Type B pancreatic cell (in vitro differentiated cells): Measurements from ENCODE around the gene ITGB1. TPM values are rescaled to one million over a fixed set of nuclear protein-coding genes. Genes with fewer than 3 reads are reported as not detected.

Source experiments
- DNase-seq: peaks from one replicate; pipeline ENCODE4 v3.0.0; 2021; ENCODE audit warnings: mixed read lengths; ENCODE audit not compliant: unreplicated experiment; ENCODE audit errors: extremely low spot score
- H3K27ac Mint-ChIP-seq: 2 replicates; pipeline ENCODE4 v1.8.0; 2021; ENCODE audit warnings: mild to moderate bottlenecking, mixed read lengths
- H3K27me3 Mint-ChIP-seq: 2 replicates; pipeline ENCODE4 v1.8.0; 2021; ENCODE audit warnings: mixed read lengths
- H3K36me3 Mint-ChIP-seq: 2 replicates; pipeline ENCODE4 v1.8.0; 2021; ENCODE audit warnings: mixed read lengths
- H3K4me1 Mint-ChIP-seq: one replicate; pipeline ENCODE4 v1.8.0; 2021; ENCODE audit warnings: mixed read lengths; ENCODE audit not compliant: unreplicated experiment
- H3K4me3 Mint-ChIP-seq: 2 replicates; pipeline ENCODE4 v1.8.0; 2021; ENCODE audit warnings: mild to moderate bottlenecking, mixed read lengths
- H3K9me3 Mint-ChIP-seq: 2 replicates; pipeline ENCODE4 v1.8.0; 2021; ENCODE audit warnings: mixed read lengths
- CTCF ChIP-seq: fragments of 200-600 bp; sonication (generic); conservative IDR thresholded peaks from 2 replicates; pipeline ENCODE4 v1.5.0; 2021; ENCODE audit warnings: antibody characterized with exemption, mild to moderate bottlenecking
- total RNA-seq: library from RNA; stranded (reverse); gene quantifications from 2 replicates; pipeline ENCODE4 v1.2.1, GENCODE V29; 2021; ENCODE audit warnings: low replicate concordance

The ITGB1 gene
- total RNA-seq, 1 donor from 2014 or later: 240 TPM

GRCh38 chr10:32985775-32986350 lies 27.8 kb upstream of the ITGB1 start:
- Mint-ChIP-seq H3K36me3 (no peaks in the 10 kb centered on the region), H3K27ac (peak overlapping the region; percentile 68), H3K4me3 (no peak overlapping the region), H3K4me1 (peaks cover 15% of the 10 kb centered on the region), H3K9me3 (peaks cover 2% of the 10 kb centered on the region), H3K27me3 (no peaks in the 10 kb centered on the region)
- TF ChIP-seq CTCF: no peak
- DNase-seq: no peak

GRCh38 chr10:32985341-32985764 lies 27.3 kb upstream of the ITGB1 start:
- Mint-ChIP-seq H3K4me1 (peaks cover 20% of the 10 kb centered on the region), H3K9me3 (no peaks in the 10 kb centered on the region), H3K36me3 (no peaks in the 10 kb centered on the region), H3K27ac (peak overlapping the region; percentile 68), H3K4me3 (no peak overlapping the region), H3K27me3 (no peaks in the 10 kb centered on the region)
- no peak for TF ChIP-seq CTCF
- no peak for DNase-seq

DNA sequence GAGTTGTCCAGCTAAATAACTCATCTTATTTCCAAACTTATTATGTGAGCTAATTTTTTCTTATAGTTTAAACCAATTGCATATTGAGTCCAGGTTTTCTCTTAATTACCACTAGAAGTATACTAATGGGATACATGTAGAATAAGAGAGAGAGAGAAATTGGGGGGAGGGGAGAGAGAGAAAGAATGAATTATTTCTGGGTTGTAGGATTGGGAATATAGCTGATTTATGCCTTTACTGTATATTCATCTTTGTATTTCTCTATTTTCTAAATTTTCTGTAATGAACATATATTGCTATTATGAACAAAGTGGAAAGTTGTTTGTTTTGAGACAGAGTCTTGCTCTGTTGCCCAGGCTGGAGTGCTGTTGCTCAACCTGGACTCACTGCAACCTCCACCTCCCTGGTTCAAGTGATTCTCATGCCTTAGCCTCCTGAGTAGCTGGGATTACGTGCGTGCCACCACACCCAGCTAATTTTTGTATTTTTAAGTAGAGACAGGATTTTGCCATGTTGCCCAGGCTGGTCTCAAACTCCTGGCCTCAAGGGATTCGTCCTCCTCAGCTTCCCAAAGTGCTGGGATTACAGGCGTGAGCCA lies 26.1 kb upstream of the ITGB1 start:
- Mint-ChIP-seq H3K4me1 (peaks cover 24% of the 10 kb centered on the region), H3K4me3 (no peak overlapping the region), H3K36me3 (no peaks in the 10 kb centered on the region), H3K27ac (no peak overlapping the region), H3K27me3 (no peaks in the 10 kb centered on the region), H3K9me3 (no peaks in the 10 kb centered on the region)
- no peak for TF ChIP-seq CTCF
- no peak for DNase-seq

GRCh38 chr10:32982911-32983909 lies 25.2 kb upstream of the ITGB1 start:
- no peak overlapping the region for H3K4me3 Mint-ChIP-seq
- peaks cover 24% of the 10 kb centered on the region for H3K4me1 Mint-ChIP-seq

GRCh38 chr10:32982293-32982709 lies 24.3 kb upstream of the ITGB1 start:
- Mint-ChIP-seq H3K4me1 (peaks cover 24% of the 10 kb centered on the region), H3K4me3 (peak overlapping the region; percentile 31), H3K27me3 (no peaks in the 10 kb centered on the region), H3K36me3 (no peaks in the 10 kb centered on the region), H3K27ac (peak overlapping the region; percentile 98), H3K9me3 (no peaks in the 10 kb centered on the region)
- TF ChIP-seq CTCF: no peak
- DNase-seq: no peak

More at GRCh38 chr10:32982911-32983909, 25.2 kb upstream of the ITGB1 start:
- H3K36me3 Mint-ChIP-seq: no peaks in the 10 kb centered on the region
- H3K27me3 Mint-ChIP-seq: no peaks in the 10 kb centered on the region
- no peaks in the 10 kb centered on the region for H3K9me3 Mint-ChIP-seq
- no peak for TF ChIP-seq CTCF
- DNase-seq: no peak
- H3K27ac Mint-ChIP-seq: peak overlapping the region; percentile 98
